ENCODE measurements around the gene SLC6A2.
"Not testable (repeated sequence)": the region's sequence is repeated elsewhere in the genome, so short reads cannot be mapped to it uniquely, and the experiment has no call there.

- TF ChIP-seq POLR2A, CTCF (IDR thresholded peaks at IDR 0.05): not testable (repeated sequence)
Measured at GRCh38 chr16:55753145-55753631, 97.4 kb downstream of the SLC6A2 start.

Measured in adrenal gland (tissue), 5 donors.